Astrocyte of the cerebellum (primary cell): ENCODE data around the gene SWT1.
A peak's percentile ranks its signal among the peaks of the same experiment; 100 is the strongest.

Experiments
- DNase-seq: peaks from one replicate; pipeline ENCODE4 v3.0.0-alpha.2; 2011; ENCODE audit warnings: low read depth
- H3K4me3 ChIP-seq: 2 replicates; pipeline ENCODE4 v1.5.1; 2011; ENCODE audit warnings: mild to moderate bottlenecking, low read depth, low read length, moderate library complexity
- in situ Hi-C: cut with HindIII; loops from 2 replicates; pipeline ENCODE4 v1.10.0; 2017; ENCODE audit warnings: low sequenced_read_pairs
- TF ChIP-seq, protein P1 (sequence below): IDR thresholded peaks from 2 replicates; pipeline ENCODE4 v1.5.1; 2012; ENCODE audit warnings: low read length, low read depth, moderate library complexity, mild to moderate bottlenecking; ENCODE audit errors: missing control alignments

Gene SWT1

GRCh38 chr1:185154912-185155513, 2.0 kb upstream of the SWT1 start:
- in situ Hi-C loops: loop anchor here (25.0 kb wide), 1 partner anchor 532 kb away; no protein-coding TSS in a partner anchor
- TF ChIP-seq, protein P1, sequence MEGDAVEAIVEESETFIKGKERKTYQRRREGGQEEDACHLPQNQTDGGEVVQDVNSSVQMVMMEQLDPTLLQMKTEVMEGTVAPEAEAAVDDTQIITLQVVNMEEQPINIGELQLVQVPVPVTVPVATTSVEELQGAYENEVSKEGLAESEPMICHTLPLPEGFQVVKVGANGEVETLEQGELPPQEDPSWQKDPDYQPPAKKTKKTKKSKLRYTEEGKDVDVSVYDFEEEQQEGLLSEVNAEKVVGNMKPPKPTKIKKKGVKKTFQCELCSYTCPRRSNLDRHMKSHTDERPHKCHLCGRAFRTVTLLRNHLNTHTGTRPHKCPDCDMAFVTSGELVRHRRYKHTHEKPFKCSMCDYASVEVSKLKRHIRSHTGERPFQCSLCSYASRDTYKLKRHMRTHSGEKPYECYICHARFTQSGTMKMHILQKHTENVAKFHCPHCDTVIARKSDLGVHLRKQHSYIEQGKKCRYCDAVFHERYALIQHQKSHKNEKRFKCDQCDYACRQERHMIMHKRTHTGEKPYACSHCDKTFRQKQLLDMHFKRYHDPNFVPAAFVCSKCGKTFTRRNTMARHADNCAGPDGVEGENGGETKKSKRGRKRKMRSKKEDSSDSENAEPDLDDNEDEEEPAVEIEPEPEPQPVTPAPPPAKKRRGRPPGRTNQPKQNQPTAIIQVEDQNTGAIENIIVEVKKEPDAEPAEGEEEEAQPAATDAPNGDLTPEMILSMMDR: no peak
- peak overlapping the region; percentile 85 for H3K4me3 ChIP-seq
- no peak for DNase-seq

DNA sequence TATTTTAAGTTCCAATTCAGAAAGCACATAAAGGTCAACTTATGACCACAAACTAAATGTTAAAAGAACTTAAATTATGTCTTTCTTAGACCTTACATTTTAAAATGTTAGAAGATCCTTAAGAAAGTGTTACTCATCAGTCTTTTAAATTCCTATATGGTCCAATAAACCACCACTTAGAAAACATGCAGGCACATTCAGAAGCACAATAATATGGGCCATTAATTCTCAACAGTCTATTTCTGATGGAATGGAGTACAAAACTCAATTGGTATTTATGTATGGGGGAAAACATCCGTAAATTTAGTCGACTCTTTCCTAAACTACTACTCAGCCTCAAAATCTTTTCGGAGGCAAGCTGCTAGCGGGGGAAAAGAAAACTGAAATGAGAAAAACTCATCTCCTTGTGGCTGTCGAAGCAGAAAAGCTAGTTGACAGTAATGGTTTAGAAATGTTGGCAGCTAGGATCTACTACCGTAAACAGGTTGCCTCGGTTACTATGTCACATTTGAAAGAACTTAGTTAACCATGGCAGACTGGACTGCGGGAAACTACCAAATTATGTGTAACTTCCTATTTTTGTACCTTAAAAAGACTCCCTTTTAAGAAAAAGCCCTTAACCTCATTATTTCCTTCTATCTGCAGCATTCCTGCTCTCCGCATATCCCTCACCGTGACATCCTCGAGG, 1.2 kb upstream of the SWT1 start:
- TF ChIP-seq, protein P1: no peak
- no peak for DNase-seq
- peak overlapping the region; percentile 85 for H3K4me3 ChIP-seq
- in situ Hi-C loops: loop anchor here (25.0 kb wide), 1 partner anchor 532 kb away; no protein-coding TSS in a partner anchor

DNA sequence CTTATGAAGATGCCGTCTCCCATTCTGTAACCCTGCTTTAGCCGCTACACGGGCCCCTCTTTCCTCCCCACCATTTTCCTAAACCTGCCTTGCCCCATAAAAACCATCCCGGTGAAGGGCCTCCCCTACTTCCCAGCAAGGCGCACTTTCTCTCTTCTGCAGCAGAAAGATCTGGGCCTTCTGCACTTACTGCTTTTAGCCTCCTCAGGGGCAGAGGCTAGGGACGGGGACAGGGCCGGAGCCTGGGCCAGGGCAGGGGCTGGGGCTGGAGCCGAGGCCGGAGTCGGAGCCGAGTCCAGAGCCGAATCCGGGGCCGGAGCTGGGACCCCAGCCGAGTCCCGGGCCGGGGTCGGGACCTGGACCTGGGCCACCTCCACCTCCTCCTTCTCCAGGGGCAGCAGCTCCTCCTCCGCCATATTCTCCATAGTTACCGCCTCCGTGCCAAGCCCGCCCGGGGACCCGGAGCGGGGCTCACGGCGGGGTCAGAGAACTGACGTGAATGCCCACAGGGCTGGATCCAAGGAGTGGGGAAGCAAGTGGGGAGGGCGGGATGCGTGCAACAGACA, 596 bp upstream of the SWT1 start:
- in situ Hi-C loops: loop anchor here (25.0 kb wide), 1 partner anchor 531 kb away; no protein-coding TSS in a partner anchor
- TF ChIP-seq, protein P1: no peak
- H3K4me3 ChIP-seq: peak overlapping the region; percentile 85
- no peak for DNase-seq

- H3K4me3 ChIP-seq: peak overlapping the region; percentile 85
- TF ChIP-seq, protein P1: no peak
- in situ Hi-C loops: loop anchor here (25.0 kb wide), 1 partner anchor 529 kb away; no protein-coding TSS in a partner anchor
- no peak for DNase-seq
Observed at GRCh38 chr1:185157599-185158412, 839 bp downstream of the SWT1 start.

DNA sequence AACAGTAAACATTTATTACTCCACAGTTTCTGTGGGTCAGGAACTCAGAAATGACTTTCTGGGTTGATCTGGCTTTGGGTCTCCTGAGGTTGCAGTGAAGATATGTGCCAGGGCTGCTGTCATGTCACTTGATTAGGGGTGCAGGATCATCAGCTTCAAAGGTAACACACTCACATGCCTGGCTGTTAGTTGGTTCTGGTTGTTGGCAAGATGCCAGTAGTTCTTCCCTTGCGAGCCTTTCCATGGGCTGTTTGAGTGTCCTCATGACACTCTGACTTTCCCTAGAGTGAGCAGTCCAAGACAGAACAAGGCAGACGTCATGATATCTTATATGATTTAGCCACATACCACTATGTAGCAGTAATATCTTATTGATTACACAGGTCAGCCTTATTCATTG, 1.8 kb downstream of the SWT1 start:
- TF ChIP-seq, protein P1: no peak
- no peak overlapping the region for H3K4me3 ChIP-seq
- no peak for DNase-seq
- in situ Hi-C loops: loop anchor here (25.0 kb wide), 1 partner anchor 529 kb away; no protein-coding TSS in a partner anchor

DNA sequence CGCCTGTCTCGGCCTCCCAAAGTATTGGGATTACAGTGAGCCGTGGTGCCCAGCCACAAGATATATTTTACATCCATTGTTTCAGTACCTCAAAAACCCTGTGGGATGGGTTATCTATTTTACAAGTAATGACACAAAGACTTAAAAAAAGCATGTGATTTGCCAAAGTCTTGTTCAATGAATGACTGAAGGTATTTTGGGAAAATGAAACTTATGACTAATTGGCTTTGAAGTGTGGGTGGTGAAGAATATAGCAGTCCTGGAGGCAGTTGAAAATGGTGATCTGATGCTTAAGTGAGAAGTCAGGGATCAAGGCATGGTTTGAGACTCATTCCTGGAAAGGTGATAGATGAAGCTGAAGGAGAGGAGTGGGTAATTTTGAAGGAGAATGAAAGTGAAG, 3.0 kb downstream of the SWT1 start:
- H3K4me3 ChIP-seq: no peak overlapping the region
- no peak for DNase-seq
- in situ Hi-C loops: loop anchor here (25.0 kb wide), 1 partner anchor 527 kb away; no protein-coding TSS in a partner anchor
- TF ChIP-seq, protein P1: no peak
